KOPT-K1 (cell line): Measurements from ENCODE around the gene BIK.

ENCODE experiments used
- H3K27ac ChIP-seq: fragments of 200-600 bp; sonication (generic); 2 replicates; pipeline ENCODE4 v1.5.1; 2016; ENCODE audit warnings: antibody characterized with exemption, mild to moderate bottlenecking, low read depth, low read length; ENCODE audit not compliant: poor library complexity, severe bottlenecking
- H3K36me3 ChIP-seq: fragments of 200-600 bp; sonication (generic); 2 replicates; pipeline ENCODE4 v1.5.1; 2017; ENCODE audit warnings: antibody characterized with exemption, mild to moderate bottlenecking, low read length, moderate library complexity; ENCODE audit not compliant: insufficient read depth
- H3K9me3 ChIP-seq: fragments of 200-600 bp; sonication (generic); 2 replicates; pipeline ENCODE4 v1.5.1; 2017; ENCODE audit warnings: antibody characterized with exemption, low read length, mild to moderate bottlenecking; ENCODE audit not compliant: insufficient read depth, poor library complexity, severe bottlenecking

Gene BIK, protein sequence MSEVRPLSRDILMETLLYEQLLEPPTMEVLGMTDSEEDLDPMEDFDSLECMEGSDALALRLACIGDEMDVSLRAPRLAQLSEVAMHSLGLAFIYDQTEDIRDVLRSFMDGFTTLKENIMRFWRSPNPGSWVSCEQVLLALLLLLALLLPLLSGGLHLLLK

DNA sequence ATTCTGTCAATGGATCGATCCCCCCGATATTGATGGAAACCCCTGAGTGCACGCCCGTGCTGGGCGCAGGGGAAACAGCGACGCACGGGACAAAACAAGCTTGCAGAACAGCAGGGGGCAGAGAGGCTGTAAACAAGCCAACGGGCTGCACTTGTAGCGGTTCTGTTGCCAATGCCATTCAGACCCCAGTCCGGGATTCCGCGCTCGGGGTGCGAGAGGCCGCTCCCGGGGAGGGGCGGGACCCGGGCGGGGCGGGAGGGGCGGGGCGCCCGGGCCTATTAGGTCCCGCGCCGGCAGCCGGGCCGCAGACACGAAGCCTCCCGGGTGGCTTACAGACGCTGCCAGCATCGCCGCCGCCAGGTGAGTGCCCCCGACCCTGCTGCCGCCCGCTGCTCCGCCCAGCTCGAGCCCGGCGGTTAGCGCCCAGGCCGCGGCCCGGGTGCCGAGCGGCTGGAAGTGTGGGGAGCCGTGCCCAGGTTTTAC, at the start of gene BIK:
Gene BIK, plus strand, starts transcription at position 307 of the 483 bp plus-strand sequence. CDS start 13,273 bp downstream, outside the sequence.
- H3K27ac ChIP-seq = peak within 1 kb of the TSS; percentile 72
- H3K36me3 ChIP-seq = no peaks in the 10 kb centered on the region
- no peaks in the 10 kb centered on the region for H3K9me3 ChIP-seq

DNA sequence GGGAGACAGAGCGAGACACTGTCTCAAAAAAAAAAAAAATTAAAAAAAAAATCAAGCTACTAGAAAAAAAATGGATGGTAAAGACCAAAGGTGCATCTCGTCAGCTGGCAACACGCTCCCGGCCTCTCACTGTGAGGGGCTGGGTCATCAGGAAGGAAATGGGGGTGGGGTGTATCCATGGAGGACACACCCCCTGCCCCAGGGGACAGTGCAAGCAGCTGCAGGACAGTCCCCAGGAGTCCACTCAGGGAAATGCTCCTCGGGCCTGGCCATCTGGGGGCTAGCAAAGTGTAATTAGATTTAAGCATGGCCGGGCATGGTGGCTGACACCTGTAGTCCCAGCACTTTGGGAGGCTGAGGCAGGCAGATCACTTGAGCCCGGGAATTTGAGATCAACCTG, 44.4 kb upstream of the BIK start:
- Histone ChIP-seq H3K9me3 (no peaks in the 10 kb centered on the region), H3K27ac (no peak overlapping the region)

DNA sequence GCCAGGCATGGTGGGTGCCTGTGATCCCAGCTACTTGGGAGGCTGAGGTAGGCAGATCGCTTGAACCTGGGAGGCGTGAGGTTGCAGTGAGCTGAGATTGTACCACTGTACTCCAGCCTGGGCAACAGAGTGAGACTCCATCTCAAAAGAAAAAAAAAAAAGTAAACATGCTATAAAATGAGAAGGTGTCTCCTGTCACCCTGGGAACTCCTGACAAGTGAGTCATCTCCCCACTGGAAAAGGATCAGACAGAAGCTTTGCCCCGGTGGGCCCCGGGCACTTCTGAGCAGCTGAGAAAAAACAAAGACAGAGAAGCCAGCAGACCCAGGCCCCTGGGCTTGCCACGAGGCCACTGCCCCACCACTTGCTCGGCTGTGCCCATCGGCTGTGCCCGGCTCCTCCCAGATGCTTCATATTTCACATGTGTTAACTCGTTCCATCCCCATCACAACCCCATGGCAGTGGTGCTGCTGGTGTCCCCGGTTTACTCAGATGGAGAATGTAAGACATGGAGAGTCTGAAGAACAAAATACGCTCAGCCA, 43.6 kb upstream of the BIK start:
- no peak overlapping the region for H3K27ac ChIP-seq
- no peaks in the 10 kb centered on the region for H3K36me3 ChIP-seq
- no peaks in the 10 kb centered on the region for H3K9me3 ChIP-seq

More for the DNA sequence above, 44.4 kb upstream of the BIK start:
- H3K36me3 ChIP-seq = no peaks in the 10 kb centered on the region

DNA sequence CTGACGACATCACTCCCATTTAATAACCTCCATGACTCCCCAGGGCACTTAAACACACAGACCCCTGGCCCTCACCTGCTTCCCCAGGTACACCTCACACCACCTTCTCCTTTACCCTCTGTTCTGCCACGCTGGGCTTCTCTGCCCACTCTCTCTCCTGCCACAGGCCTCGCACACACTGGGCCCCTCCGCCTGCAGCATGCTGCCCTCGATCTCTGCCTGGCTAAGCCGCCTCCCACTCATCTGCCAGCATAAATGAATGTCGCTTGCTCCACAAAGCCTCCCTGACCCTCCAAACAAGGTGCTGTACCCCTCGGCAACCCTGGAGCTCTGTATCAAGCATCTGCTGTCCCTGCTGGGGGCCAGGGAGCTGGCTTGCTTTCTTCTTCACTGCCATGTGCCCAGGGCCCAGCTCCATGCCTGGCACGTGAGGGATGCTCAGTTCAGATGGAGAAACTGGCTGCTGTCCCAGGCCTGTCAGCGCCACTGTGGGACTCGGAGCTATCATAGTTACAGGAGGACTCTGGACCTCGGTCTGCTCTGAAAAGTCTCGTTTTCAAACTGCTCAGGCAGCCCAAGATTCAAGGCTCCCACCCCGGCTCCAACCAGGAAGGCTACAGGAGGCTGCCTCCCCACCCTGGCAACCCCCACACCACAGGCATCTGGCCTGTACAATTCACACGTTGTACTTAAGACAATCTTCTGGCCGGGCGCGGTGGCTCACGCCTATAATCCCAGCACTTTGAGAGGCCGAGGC, 33.3 kb upstream of the BIK start:
- no peaks in the 10 kb centered on the region for H3K36me3 ChIP-seq
- H3K9me3 ChIP-seq = no peaks in the 10 kb centered on the region
- H3K27ac ChIP-seq = no peak overlapping the region

DNA sequence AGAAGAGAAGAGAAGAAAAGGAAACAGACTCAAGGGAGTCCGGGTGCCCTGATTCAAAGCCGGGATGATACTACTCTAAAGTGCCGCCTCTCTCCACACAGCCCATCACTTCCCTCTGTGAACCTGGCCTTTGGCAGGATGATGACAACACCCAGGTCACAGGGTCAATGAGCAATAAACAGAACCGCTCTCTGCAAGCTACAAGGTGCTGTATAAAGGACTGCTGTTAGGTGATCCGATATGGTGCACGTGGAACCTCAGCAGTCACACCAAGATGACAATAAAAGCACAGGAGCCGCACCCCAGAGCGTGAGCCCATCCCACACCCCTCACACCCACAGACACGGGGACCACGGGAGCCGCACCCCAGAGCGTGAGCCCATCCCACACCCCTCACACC, 32.0 kb upstream of the BIK start:
- no peaks in the 10 kb centered on the region for H3K36me3 ChIP-seq
- no peak overlapping the region for H3K27ac ChIP-seq

DNA sequence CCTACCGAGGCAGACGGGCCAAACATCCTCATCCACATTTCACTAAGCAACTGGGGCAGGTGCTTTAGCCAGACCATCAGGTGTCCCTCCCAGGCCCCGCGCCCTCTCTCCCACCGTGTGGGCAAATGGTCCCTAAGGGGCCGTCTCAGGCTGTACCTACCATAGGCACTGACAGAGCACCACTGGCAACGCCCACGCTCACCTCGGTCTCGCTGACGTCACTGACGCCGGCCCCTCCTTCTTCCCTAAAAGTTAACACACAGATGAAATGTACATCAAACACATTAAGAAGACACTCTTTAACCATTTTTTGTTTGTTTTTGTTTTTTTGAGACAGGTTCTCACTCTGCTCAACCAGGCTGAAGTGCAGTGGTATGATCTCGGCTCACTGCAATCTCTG, 30.8 kb upstream of the BIK start:
- Histone ChIP-seq H3K9me3 (no peaks in the 10 kb centered on the region), H3K36me3 (no peaks in the 10 kb centered on the region), H3K27ac (no peak overlapping the region)

More for the DNA sequence above, 32.0 kb upstream of the BIK start:
- no peaks in the 10 kb centered on the region for H3K9me3 ChIP-seq

DNA sequence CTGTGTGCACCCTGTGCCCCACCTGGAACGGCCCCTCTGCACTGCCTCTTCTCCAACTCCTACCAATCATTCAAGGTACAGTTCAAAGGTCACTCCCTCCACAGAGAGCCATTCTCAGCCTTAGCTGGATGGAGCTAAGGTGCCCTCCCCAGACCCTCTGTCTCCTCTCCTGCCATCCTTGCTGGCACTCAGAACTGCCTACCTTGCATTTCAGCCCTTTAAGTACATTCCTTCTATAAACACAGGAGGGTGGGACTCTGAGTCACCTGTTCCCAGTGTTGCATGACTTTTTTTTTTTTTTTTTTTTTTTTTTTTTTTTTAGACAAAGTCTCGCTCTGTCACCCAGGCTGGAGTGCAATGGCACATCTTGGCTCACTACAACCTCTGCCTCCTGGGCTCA, 29.9 kb upstream of the BIK start:
- H3K9me3 ChIP-seq = no peaks in the 10 kb centered on the region
- no peaks in the 10 kb centered on the region; the same call in 1 of the 2 replicates for H3K36me3 ChIP-seq
- H3K27ac ChIP-seq = no peak overlapping the region

DNA sequence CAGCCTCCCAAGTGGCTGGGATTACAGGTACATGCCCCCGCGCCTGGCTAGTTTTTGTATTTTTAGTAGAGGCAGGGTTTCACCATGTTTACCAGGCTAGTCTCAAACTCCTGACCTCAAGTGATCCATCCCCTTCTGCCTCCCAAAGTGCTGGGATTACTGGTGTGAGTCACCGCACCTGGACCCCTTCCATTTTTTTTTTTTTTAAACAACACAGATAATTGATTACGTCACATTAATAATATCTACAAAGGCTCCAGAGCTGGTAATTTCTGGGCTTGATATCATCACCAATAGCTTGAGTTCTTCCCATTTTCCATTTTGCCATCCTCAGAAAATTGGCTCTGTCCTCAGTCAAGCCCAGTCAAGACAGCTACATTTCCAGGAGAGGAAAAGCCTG, 28.6 kb upstream of the BIK start:
- no peaks in the 10 kb centered on the region; the same call in 1 of the 2 replicates for H3K36me3 ChIP-seq
- H3K27ac ChIP-seq = no peak overlapping the region
- no peaks in the 10 kb centered on the region for H3K9me3 ChIP-seq

DNA sequence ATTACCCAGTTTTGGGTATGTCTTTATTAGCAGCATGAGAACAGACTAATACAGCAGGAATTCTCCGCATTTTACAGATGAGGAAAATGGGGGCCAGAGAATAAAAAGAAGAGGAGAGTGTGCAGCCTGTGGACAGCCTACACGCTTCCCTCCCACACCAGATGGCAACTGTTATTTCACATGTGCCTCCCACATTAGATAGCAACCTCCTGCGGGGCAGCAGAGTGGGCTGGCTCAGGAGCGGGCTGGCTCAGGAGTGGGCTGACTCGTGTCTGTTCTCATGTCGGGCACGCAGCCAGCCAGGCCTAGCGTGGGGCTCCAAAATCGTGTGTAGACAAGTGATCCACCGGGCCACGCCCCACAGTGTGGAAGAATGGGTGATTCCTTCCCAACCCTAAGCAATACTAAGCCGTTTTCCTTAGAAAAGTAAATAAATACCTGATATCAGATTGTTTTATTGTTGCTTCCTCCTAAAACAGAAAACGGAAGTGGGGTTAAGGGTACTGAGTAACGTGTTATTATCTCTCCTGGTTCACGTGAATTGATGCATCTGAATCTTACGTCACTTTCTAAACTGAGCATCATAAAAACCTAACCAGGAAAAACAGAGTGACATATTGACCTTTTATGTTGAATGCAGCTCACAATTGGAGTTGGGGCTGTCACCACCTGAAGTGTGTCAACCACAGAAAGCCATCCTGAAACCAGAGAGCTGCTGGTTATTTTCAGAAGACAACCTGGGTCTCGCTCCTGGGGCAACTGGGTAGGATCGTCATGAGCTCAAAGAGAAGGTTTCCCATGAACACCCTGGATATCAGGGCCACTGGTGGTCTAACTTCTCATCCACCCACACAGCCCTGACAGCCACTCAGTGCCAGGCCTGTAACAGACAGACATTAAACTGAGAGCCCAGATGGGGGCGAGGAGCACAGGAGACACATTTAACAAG, 24.6 kb upstream of the BIK start:
- no peak overlapping the region for H3K27ac ChIP-seq

DNA sequence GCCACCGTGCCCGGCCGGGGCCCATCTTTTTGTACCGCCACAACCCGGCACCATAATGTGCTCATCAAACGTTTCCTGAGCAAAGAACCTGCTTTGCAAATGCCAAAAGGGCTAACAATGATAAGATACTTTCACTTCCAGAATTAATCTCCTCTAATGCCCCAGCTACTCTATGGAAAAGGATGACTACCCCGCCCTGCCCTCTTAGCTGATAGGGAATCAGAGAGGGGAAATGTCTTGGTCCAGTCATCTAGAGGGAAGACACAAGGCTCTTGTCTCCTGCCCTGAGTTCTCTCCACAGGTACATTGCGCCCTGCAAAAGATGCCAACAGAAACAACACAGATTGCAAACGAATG, 21.9 kb upstream of the BIK start:
- no peaks in the 10 kb centered on the region for H3K9me3 ChIP-seq
- no peaks in the 10 kb centered on the region; the same call in 1 of the 2 replicates for H3K36me3 ChIP-seq
- peak overlapping the region; percentile 64 for H3K27ac ChIP-seq

More for the DNA sequence above, 24.6 kb upstream of the BIK start:
- Histone ChIP-seq H3K9me3 (no peaks in the 10 kb centered on the region), H3K36me3 (no peaks in the 10 kb centered on the region; the same call in 1 of the 2 replicates)

DNA sequence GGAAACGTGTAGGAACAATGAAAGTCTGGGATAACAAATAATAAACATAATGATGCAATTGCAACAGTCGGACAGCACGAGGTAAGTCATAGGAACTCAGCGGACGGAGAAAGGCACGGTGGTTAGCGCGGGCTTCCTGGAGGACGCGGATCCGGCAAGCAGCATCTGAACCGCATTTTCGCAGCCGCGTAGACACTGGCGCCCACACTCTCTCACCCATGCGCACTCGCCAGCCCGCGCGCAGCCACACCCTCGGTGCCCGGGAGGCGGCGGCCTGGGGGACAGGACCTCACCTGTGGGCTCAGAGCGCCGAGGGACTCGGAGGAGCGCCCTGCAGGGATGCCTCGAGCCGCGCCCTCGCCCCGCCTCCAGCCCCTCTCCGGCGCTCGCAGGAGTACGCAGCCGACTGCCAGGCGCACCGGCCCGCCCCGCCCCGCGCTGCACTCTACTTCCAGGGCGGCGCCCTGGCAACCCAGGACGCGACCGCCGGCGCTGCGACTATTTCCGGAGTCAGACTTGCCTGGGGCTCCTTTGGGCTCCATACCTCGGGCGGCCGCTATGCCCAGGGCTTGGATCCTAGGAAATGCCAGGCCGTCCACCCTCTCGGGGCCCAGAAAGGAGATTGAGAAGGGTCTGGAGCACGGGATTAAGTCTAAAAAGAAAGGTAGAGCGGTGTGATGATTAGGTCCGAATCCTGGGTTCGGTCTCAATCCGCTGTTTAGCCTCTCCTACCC, 21.4 kb upstream of the BIK start, which contains the start of gene TTLL1:
Gene TTLL1, minus strand, starts transcription at position 408 of the 734 bp plus-strand sequence. CDS start 13,805 bp downstream, outside the sequence.
- Histone ChIP-seq H3K36me3 (no peaks in the 10 kb centered on the region; the same call in 1 of the 2 replicates), H3K9me3 (no peaks in the 10 kb centered on the region), H3K27ac (peak within 1 kb of the TSS; percentile 64)

DNA sequence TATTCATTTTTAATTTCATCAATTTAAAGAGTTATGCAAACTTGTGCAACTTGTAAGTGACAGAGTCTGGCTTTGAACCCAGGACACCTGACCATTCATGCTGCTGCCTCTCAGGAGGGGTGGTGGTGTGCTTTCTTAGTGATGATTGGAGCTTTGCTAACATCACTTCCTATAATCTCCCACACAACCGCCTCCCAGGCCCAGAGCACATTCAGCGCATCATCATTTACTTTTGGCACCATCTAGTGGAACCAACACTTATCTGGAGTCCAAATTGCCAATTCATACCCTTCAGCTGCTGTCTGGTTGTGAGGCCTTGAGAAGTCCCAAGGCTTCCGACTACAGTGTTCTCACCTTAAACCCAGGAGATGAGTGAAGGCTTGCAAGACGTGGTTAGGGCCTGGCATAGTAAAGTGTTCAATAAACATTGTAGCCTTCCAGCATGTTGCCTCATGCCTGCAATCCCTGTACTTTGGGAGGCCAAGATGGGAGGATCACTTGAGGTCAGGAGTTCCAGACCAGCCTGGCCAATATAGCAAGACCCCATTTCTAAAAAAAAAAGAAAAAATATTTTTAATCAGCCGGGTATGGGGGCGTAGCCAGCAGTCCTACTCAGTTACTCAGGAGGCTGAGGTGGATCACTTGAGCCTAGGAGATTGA, 20.3 kb upstream of the BIK start:
- no peaks in the 10 kb centered on the region for H3K9me3 ChIP-seq
- H3K27ac ChIP-seq = no peak overlapping the region
- no peaks in the 10 kb centered on the region; the same call in 1 of the 2 replicates for H3K36me3 ChIP-seq

DNA sequence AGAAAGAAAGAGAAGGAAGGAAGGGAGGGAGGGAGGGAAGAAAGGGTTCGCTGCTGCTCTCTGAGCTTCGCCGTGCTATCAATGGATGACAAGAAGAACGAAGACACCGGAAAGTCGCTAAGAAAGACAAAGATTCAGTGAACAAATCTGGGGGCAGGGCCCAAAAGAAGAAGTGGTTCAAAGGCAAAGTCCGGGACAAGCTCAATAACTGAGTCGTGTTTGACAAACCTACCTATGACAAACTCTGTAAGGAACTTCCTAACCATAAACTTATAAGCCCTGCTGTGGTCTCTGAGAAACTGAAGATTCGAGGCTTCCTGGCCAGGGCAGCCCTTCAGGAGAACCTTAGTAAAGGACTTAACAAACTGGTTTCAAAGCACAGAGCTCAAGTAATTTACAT, 18.5 kb upstream of the BIK start:
- H3K9me3 ChIP-seq = peaks cover 9% of the 10 kb centered on the region
- no peak overlapping the region for H3K27ac ChIP-seq
- no peaks in the 10 kb centered on the region for H3K36me3 ChIP-seq

DNA sequence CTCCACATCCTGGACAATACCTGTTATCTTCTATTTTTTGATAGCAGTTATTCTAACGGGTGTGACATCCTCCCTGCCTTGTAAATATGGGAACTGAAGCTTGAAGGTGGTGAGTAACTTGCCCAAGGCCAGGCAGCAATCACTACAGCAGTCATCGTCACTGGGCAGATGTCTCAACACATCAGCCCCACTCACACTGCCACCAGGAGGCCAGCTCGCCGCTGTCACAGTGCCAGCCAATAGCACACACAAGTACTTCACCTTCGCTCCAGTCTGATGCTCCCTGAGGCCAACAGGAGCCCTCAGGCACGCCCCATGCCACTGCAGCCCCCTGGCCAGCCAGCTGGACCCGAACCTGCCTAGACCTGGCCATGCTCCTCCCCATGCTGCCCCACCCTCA, 16.5 kb upstream of the BIK start:
- Histone ChIP-seq H3K27ac (no peak overlapping the region), H3K9me3 (peaks cover 12% of the 10 kb centered on the region), H3K36me3 (no peaks in the 10 kb centered on the region)
